Hepatocyte (in vitro differentiated cells): ENCODE results near the gene BUD23. TPM values are rescaled to one million over a fixed set of nuclear protein-coding genes. Genes with fewer than 3 reads are reported as not detected.

Source experiments
- DNase-seq: peaks from one replicate; pipeline ENCODE4 v3.0.0-alpha.2; 2016; ENCODE audit warnings: low spot score
- H2AFZ ChIP-seq: fragments of 200-600 bp; sonication (generic); 2 replicates; pipeline ENCODE4 v1.6.0; 2016; ENCODE audit warnings: antibody characterized with exemption, mild to moderate bottlenecking
- H3K27ac ChIP-seq: fragments of 200-600 bp; sonication (generic); 2 replicates; pipeline ENCODE4 v1.5.1; 2016; ENCODE audit warnings: mild to moderate bottlenecking
- H3K27me3 ChIP-seq: fragments of 200-600 bp; sonication (generic); 2 replicates; pipeline ENCODE4 v1.6.1; 2016
- H3K36me3 ChIP-seq: fragments of 200-600 bp; sonication (generic); replicated peaks from 2 replicates; pipeline ENCODE4 v1.5.1; 2016; ENCODE audit warnings: low read depth; ENCODE audit not compliant: insufficient read depth
- H3K4me1 ChIP-seq: fragments of 200-600 bp; sonication (generic); 2 replicates; pipeline ENCODE4 v1.5.1; 2016; ENCODE audit warnings: mild to moderate bottlenecking, moderate library complexity; ENCODE audit not compliant: insufficient read depth
- H3K4me2 ChIP-seq: fragments of 200-600 bp; sonication (generic); 2 replicates; pipeline ENCODE4 v1.6.0; 2016
- H3K4me3 ChIP-seq: fragments of 200-600 bp; sonication (generic); 2 replicates; pipeline ENCODE4 v1.5.1; 2016; ENCODE audit warnings: mild to moderate bottlenecking
- H3K79me2 ChIP-seq: fragments of 200-600 bp; sonication (generic); 2 replicates; pipeline ENCODE4 v1.6.0; 2017; ENCODE audit warnings: mild to moderate bottlenecking
- H3K9me2 ChIP-seq: fragments of 200-600 bp; sonication (generic); replicated peaks from 2 replicates; pipeline ENCODE4 v1.6.0; 2017; ENCODE audit warnings: mild to moderate bottlenecking; ENCODE audit not compliant: insufficient read depth
- H3K9me3 ChIP-seq: fragments of 200-600 bp; sonication (generic); 2 replicates; pipeline ENCODE4 v1.5.1; 2016; ENCODE audit warnings: low read depth, mild to moderate bottlenecking
- H4K20me1 ChIP-seq: fragments of 200-600 bp; sonication (generic); 2 replicates; pipeline ENCODE4 v1.6.0; 2016; ENCODE audit warnings: mild to moderate bottlenecking; ENCODE audit not compliant: insufficient read depth, poor library complexity, severe bottlenecking
- EZH2 ChIP-seq: fragments of 200-600 bp; sonication (generic); IDR thresholded peaks from 2 replicates; pipeline ENCODE4 v1.6.1; 2016; ENCODE audit warnings: antibody characterized with exemption, mild to moderate bottlenecking, borderline replicate concordance
- EZH2phosphoT487 ChIP-seq: fragments of 200-600 bp; sonication (generic); IDR thresholded peaks from one replicate; pipeline ENCODE4 v1.6.1; 2018; ENCODE audit warnings: antibody characterized with exemption, mild to moderate bottlenecking, low read depth, moderate library complexity; ENCODE audit not compliant: unreplicated experiment, severe bottlenecking
- WGBS: methylation state at CpG from one replicate; pipeline ENCODE4 v1.1.6; 2016; ENCODE audit warnings: low lambda C conversion rate; ENCODE audit errors: missing lambda C conversion rate; 5-methylcytosine and 5-hydroxymethylcytosine counted together
- polyA plus RNA-seq: library from polyadenylated mRNA; unstranded; fragments of >200 nt; fragmentation: Nextera tagmentation; extraction: Ambion mirVana; gene quantifications from 2 replicates; pipeline ENCODE4 v1.2.1, GENCODE V29; 2016
- total RNA-seq: library from RNA; depleted of rRNA; stranded (reverse); fragments of >200 nt; gene quantifications from 2 replicates; pipeline ENCODE4 v1.2.3, GENCODE V29; 2014
- TF ChIP-seq, protein P1 (sequence below): fragments of 200-600 bp; sonication (generic); IDR thresholded peaks from 2 replicates; pipeline ENCODE4 v1.5.1; 2016; ENCODE audit warnings: antibody characterized with exemption, mild to moderate bottlenecking; ENCODE audit not compliant: poor library complexity

Gene BUD23, protein sequence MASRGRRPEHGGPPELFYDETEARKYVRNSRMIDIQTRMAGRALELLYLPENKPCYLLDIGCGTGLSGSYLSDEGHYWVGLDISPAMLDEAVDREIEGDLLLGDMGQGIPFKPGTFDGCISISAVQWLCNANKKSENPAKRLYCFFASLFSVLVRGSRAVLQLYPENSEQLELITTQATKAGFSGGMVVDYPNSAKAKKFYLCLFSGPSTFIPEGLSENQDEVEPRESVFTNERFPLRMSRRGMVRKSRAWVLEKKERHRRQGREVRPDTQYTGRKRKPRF
- total RNA-seq (35.9 and 44.3 TPM in 2 replicates), polyA plus RNA-seq (112 and 131 TPM in 2 replicates)

- H2AFZ ChIP-seq, result peak within 1 kb of the TSS; percentile 91
- WGBS, result under 1% methylated on average over 40 of the region's 68 CpGs
Measured at GRCh38 chr7:73683056-73683787, at the start of gene BUD23, which contains the start of gene DNAJC30. TSS of gene BUD23 (plus strand) at chr7:73683597. CDS start at chr7:73683626, 29 bp downstream. TSS of gene DNAJC30 (minus strand) at chr7:73683453. CDS start at chr7:73683423, 30 bp downstream.

GRCh38 chr7:73633844-73634243 is 49.6 kb upstream of the BUD23 start:
- 88% methylated on average over 8 of the region's 8 CpGs for WGBS
- TF ChIP-seq EZH2, result no peak
- TF ChIP-seq, protein P1, sequence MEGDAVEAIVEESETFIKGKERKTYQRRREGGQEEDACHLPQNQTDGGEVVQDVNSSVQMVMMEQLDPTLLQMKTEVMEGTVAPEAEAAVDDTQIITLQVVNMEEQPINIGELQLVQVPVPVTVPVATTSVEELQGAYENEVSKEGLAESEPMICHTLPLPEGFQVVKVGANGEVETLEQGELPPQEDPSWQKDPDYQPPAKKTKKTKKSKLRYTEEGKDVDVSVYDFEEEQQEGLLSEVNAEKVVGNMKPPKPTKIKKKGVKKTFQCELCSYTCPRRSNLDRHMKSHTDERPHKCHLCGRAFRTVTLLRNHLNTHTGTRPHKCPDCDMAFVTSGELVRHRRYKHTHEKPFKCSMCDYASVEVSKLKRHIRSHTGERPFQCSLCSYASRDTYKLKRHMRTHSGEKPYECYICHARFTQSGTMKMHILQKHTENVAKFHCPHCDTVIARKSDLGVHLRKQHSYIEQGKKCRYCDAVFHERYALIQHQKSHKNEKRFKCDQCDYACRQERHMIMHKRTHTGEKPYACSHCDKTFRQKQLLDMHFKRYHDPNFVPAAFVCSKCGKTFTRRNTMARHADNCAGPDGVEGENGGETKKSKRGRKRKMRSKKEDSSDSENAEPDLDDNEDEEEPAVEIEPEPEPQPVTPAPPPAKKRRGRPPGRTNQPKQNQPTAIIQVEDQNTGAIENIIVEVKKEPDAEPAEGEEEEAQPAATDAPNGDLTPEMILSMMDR, result no peak
- no peak for TF ChIP-seq EZH2phosphoT487
- H3K27me3 ChIP-seq, result no peaks in the 10 kb centered on the region
- H3K4me2 ChIP-seq, result no peak overlapping the region
- H3K9me3 ChIP-seq, result no peaks in the 10 kb centered on the region
- no peak overlapping the region for H2AFZ ChIP-seq
- H3K36me3 ChIP-seq, result no peaks in the 10 kb centered on the region
- H3K4me3 ChIP-seq, result no peak overlapping the region
- H3K4me1 ChIP-seq, result no peaks in the 10 kb centered on the region
- H3K79me2 ChIP-seq, result no peaks in the 10 kb centered on the region
- no peaks in the 10 kb centered on the region for H4K20me1 ChIP-seq
- DNase-seq, result no peak
- no peak overlapping the region for H3K27ac ChIP-seq
- no peaks in the 10 kb centered on the region for H3K9me2 ChIP-seq

More at GRCh38 chr7:73683056-73683787, at the start of gene BUD23, which contains the start of gene DNAJC30:
- Histone ChIP-seq H3K79me2 (peaks cover 69% of the 10 kb centered on the region), H4K20me1 (peaks cover 5% of the 10 kb centered on the region), H3K9me2 (no peaks in the 10 kb centered on the region), H3K36me3 (no peaks in the 10 kb centered on the region), H3K4me1 (peaks cover 17% of the 10 kb centered on the region), H3K27me3 (no peaks in the 10 kb centered on the region), H3K9me3 (no peaks in the 10 kb centered on the region), H3K27ac (peak within 1 kb of the TSS; percentile 93), H3K4me3 (peak within 1 kb of the TSS; percentile 82), H3K4me2 (peak within 1 kb of the TSS; percentile 97)
- peak; percentile 97 for DNase-seq
- TF ChIP-seq EZH2phosphoT487 (no peak), EZH2 (no peak)
- TF ChIP-seq, protein P1, result no peak

- Histone ChIP-seq H3K4me2 (no peak overlapping the region), H3K27ac (no peak overlapping the region), H3K27me3 (no peaks in the 10 kb centered on the region), H3K79me2 (no peaks in the 10 kb centered on the region), H3K4me1 (no peaks in the 10 kb centered on the region), H4K20me1 (no peaks in the 10 kb centered on the region), H2AFZ (no peak overlapping the region), H3K36me3 (no peaks in the 10 kb centered on the region), H3K4me3 (no peak overlapping the region), H3K9me3 (no peaks in the 10 kb centered on the region), H3K9me2 (no peaks in the 10 kb centered on the region)
- DNase-seq, result no peak
- WGBS, result 91% methylated on average over 8 of the region's 8 CpGs
- no peak for TF ChIP-seq EZH2phosphoT487
Measured at GRCh38 chr7:73635428-73636200, 47.8 kb upstream of the BUD23 start.
